Measurements from ENCODE around the gene MEF2D.
A peak's percentile ranks its signal among the peaks of the same experiment; 100 is the strongest.

The MEF2D gene

DNA sequence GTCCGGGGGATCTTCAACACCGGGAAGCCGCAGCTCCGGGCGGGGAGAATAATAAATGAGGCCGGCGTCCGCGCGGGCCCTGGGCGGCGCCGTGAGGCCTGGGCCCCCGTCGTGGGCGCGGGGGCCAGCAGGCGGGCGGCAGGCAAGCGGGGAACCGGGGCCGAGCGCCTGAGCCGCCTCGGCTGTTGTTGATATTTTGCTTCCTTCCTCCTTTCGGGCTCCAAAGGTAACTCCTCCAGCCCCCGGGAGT is at the start of gene MEF2D:
Gene MEF2D (minus strand): TSS at position 233 of the 250 bp plus-strand sequence. CDS start 17,483 bp downstream, outside the sequence.
- no peak for DNase-seq

DNA sequence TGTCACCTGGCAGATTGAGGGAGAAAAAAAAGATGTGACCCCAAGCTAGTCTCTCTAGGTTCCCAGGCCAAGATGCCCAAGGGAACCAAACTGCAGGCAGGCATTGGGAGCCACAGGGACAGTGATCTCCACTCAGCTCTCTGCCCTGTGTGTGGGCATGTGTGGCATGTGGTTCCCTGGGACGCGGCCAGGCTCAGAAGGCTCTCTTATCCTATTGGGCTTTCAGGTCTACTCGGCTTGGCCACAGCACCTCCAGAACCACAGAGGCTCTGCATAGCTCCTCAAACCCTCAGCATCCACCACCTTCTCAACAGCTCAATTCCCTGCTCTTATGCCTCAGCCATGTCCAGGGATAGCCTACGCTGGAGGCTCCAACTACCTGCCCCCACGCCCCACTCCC is 49.8 kb upstream of the MEF2D start:
- no peak for DNase-seq

DNA sequence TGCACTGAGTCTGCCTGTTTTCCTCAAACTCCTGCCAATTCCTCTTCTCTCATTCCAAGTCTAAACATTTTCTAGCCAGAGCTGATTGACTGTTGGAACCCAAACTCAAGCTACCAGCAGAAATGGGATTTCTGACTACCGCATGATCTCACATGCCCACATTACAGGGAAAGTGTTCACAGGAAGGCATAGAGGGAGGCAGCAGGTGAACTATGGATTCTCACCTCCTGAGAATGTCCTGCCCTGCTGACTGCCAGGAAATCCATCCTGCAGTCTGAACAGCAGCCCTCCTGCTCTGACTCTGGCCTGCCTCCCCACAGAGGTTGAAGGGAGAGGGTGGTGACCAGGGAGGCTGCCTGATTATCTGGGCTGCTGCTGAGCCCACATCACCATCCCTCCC is 49.3 kb upstream of the MEF2D start:
- no peak for DNase-seq

DNA sequence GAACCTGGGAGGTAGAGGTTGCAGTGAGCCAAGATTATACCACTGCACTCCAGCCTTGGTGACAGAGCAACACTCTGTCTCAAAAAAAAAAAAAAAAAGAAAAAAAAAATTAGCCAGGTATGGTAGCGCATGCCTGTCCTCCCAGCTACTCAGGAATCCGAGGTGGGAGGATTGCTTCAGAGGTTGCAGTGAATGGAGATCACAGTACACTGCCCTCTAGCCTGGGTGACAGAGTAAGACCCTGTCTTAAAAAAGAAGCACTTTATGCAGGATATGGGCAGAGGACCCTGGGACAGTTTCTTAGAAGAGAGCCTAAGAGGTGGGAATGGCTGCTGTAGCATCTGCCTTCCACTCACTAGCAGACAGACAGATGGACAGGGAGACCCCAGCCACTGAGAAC is 48.8 kb upstream of the MEF2D start:
- DNase-seq = no peak

DNA sequence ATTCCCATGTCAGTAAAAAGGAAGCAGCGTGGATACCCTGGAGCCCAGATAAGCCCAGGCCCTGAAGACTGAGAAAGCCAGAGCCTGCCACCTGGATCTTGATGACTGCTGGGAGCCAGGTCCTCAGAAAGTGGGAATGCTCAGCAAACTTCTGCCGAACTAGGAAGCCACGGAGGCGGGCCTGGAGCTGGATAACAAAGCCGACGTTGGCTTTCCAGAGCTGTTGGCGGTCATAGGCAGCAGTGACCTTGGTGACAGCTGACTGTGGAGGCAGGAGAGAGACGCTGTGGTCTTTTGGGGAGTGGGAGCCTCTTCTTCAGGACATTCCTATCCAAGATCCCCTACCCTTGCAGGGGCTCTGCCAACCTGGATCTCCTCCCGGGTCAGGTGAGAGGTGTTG is 47.4 kb upstream of the MEF2D start:
- no peak for DNase-seq

DNA sequence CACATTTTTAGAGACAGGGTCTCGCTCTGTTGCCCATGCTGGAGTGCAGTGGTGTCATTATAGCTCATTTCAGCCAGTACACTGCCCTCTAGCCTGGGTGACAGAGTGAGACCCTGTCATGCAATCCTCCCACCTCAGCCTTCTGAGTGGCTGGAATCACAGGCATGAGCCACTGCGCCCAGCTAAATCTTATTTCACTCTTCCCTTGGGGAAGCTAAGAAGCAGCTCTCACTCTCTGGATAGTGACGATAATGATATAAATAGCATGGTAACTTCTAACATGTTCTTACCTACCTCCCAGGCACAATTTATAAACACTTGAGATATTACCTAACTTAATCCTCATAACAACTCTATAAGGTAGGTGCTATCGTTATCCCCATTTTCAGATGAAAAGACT is 46.9 kb upstream of the MEF2D start:
- DNase-seq = no peak

DNA sequence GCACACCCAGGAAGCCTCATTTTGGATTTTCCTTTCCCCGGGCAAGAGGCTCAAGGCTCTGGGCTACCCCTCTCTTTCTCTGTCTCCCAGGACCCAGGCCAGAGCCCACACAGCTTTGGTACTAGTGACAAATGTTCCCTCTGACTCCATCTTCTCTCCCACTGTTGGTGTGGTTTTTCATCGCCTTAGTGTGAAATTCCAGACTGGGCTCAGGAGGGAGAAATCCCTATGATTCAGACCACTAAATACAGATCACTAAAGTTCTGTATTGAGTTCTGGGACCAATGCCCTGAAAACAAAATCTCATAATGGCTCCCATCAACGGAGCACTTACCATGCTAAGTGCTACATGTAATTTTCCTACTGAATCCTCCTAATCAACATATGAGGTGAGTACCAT is 45.7 kb upstream of the MEF2D start:
- DNase-seq = no peak

DNA sequence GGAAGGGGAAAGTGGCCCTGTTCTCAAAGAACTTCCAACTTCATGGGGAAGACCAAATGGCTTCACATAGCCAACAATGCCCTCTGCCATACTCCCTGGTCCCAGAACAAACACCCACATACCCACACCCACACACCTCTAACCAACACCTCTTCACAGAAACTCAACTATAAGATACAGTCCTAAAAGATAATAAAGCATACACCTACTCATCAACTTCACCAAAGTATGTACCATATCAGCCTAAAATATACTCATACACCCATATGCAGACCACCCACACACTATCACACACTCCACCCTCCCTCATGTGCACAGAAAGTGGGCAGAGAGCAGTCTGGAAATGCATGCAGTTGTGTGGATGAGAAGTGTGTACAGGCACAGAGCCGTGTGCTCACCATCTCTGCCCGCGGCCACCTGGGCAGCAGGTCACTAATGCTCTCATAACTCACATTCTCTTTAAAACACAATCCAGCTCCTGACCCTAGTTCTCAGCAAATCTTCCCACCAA is 44.1 kb upstream of the MEF2D start:
- DNase-seq = no peak

DNA sequence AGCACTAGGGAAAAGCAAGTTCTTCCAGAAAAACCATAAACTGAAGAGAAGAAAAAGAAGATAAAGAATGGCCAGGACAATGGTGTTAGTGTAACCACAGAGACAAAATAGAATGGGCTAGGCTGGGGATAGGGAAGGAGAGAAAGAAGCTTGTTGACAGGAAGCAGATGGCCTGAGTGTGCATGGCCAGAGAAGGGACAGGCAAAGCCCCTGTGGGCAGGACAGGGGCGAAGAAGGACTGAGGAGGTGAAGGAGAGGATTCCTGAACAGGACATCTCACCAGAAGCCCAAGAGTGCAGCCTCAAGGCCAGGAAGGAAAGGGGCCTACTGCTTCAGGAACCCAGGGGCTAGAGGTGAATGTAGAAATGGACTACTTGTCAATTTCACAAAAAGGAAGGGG is 42.5 kb upstream of the MEF2D start:
- DNase-seq = no peak

DNA sequence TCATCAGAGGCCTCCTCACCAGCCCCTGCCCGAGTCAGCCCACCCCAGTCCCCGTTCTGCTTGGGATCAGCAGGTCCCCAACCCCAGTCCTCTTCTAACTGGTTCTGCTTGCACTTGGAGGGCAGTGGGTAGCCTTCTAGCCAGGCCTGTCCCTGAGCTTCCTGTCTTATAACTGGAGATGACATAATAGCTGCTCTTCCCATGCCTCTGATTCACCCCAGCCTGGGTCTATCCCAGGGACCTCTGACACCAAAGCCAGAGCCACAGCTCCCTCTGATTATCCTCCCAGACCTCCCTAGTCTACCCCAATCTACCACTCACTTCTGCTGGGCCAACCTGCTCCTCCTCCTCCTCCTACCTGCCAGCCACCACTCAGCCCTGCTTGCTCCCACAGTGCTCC is 40.4 kb upstream of the MEF2D start:
- DNase-seq = no peak

DNA sequence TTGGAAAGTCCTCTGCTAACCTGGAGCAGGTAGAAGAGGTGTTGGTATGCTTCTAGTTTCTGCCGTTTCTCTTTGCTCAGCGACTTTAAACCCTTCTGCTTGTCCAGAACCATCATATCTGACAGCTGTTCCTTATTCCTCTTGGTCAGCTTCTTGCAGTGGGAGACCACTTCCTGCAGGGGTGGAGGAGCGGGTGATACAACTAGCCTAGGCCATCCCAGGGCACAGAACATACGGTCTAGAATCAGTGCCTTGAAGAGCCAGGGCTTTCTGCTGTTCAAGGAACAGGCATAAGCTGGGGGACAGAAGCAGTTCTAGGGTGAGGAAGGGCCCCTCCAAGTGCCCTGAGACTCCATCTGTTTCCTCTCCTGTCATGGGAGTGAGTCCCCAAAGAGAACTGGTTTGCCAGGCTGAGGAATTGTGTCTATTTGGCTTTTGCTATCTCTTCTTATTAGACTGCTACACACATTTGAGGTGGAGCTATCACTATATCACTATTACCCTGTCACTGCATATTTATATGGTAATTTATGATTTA is 39.3 kb upstream of the MEF2D start:
- DNase-seq = no peak

DNA sequence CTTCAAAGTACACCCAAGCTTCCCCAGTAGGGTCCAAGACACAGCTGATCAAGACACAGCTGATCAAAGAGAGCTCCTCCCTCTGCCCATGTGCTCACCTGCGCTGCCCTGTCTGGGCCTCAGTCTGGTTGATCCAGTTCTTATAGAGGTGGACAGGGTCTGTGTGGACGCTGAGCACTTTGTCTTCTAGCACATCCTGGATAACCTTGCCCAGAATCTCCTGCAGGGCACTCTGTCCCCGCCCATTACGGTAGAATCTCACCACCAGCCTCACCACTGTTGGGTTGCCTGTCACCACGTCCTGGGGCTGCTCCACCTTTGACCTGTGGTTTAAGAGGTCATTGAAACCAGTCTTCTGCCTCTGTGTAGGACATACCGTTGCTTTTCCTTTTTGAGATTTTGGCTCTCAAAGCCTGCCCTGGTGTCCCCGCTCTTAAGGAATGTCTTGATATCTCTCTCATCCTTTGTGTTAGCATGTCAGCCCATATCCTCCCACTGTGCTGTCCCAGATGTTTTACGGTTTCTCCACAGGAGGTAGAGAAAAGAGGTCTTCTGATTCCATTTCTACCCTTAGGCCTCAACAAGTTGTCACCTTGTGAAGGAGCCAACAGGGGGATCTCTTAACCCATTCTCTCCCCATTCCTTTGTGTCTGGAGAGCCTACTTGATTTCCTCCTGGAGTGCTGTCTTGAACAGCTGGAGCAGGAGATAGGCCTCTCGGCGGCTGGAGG is 38.3 kb upstream of the MEF2D start:
- DNase-seq = no peak

DNA sequence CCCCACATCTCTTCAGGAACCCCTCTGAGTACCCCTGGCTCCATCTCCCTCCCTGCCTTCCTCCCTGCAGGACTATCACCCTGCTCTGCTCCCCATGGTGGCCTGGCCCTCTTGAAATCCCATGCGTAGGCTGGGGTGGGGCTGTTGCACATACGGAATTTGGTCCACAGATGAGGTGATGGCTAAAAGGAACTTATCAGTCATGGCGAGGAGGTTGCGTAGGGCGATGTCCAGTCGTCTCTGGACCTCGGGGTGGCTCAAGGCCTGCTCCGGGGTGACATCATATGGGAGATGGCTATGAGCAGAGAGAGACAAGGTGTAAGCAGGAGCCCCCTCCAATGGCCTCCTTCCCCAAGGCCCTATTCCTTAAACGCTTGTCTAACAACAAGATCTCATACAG is 36.5 kb upstream of the MEF2D start:
- no peak for DNase-seq

DNA sequence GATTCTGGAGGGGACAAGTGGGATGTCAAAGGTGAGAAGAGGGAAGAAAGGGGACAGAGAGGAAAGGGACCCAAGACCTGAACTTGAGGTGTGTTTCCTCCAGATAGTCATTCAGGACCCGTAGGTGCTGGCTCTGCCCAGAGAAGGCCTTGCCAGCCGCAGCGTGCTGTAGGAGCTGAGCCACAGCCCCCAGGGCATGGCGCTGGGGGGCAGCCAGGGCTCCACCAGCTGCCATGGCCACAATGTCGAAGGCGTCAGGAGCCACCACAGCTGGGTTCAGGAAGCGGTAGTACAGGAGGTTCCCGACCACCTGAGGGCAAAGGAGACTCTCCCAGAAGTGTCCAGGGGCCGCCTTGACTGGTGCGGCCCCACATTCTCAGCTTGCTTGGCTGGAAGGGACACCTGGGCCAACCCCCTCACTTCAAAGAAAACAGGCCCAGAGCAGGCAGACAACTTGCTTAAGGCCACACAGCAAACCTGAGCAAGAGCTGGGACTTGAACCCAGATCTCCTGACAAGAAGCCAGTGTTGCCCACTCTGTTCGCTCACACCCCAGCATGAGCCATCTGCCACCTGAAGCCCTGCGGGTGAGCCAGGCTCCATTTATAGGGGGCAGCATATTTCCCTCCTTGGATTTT is 34.0 kb upstream of the MEF2D start:
- DNase-seq = no peak

DNA sequence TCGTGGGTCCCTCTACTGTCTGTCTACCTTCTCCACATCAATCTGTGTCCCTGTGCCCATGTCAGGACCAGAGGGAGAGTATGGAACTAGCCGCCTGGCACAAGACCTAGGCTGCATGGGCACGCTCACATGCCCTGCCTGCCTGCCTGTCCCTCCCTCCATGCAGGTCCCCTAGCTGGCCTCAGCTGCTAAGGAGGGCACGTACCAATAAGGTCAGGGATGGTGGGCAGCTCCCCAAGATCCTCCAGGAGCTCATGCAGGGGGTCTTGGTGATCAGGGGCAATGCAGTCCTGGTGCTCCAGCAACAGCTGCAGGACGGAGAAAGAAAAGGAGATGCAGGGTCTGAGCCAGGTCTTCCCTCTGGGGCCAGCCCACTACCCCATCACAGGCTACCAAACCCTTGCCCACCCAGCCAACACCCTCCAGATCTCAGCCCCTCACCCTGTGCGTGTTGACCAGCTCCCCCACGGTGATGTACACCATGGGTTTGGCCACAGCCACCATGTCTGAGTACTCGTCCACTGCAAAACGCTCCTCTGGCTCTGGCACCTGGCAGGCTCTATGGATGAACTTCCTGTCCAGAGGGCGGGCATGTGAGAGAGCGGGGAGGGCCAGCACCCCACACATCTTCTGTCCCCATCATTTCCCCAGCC is 33.1 kb upstream of the MEF2D start:
- no peak for DNase-seq

DNA sequence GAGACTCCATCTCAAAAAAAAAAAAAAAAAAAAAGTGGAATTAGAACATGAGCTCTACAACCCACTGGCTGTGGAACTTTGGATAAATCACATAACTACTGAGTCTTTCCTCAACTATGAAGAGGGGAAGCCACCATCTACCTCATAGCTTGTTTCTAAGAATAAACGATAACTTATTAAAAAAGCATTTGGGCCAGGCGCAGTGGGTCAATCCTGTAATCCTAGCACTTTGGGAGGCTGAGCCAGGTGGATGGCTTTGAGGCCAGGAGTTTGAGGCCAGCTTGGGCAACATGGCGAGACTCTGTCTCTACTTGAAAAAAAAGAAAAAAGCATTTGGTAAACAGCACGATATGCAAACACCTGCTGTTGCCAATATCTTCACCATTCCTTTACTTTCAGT is 31.8 kb upstream of the MEF2D start:
- DNase-seq = no peak

DNA sequence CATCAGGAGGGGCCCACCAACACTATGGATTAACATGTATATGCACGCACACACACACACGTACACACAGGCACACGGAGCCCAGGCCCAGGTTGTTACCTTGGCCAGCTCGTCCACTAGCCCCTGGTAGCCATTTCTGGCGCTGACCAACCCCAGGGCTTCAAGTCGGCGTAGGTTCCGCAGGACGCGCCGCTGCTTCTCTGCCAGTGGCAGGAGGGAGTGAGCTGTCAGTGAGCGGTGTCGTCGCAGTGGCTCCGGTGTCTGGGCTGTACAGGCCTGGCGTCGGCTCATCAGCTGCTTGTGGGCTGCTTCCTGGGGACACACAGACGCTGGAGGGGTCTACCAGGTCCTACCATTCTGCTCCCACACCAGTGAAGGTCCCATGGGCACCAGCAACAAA is 29.4 kb upstream of the MEF2D start:
- DNase-seq = no peak

DNA sequence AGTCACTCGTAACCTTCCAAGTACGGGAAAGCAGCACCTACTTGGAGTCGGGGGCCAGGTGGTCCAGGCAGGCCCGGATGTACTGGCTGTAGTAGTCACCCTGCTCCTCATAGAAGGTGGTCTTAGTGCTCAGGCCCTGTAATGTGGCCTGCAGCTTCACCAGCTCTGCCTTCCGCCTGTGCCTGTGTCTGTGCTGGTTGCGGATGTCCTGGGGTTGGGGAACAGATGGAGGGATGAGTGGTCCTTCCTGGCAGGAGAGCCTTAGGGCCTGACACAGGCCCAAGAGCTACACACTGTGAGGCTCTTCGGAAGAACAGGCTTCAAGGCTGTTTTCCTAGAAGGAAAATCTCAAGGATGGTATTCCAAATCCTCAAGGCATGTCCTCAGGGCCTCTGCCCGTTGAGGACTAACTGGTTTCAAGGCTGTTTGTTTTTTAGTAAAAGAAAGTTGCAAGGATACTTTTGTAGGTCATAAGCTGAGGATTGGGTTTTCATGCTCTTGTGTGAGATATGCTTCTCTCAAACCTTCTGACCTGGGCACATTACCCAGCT is 28.4 kb upstream of the MEF2D start:
- DNase-seq = no peak

DNA sequence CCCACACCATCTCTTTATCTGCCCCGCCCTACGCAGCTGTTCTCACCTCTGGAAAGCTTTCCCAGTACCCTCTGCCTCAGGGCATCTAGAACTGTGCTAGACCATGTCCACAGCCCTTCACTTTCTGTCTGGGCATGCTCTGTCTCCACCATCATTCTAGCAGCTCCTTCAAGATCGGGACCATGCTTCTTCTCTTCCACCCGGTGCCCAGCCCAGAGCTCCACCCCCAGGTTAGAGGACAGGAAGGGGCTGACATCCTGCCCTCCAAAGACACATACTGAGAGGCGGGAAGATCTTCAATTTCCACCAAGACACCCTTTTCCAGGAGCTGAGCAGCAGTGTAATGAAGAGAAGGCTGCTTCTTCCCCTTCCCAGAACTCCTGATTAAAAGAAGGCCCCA is 27.7 kb upstream of the MEF2D start:
- no peak for DNase-seq

DNA sequence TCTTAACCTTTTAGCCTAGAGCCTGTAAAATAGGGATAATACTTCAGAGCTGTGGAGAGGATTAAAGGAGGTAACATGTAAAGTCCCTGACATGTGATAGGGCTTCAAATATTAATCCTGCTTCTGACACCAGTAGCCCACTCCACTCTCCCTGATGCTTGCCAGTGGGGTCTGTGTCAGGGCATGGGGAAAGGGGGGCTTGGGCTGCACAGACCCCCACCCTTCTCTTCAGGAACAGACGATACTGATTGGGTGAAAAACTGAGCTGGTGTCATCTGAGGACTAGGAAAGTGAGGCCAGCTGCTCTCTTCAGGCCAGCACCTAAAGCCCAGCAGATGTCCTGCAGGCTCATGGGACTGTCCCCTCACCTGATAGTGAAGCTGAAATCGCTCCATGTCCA is 27.0 kb upstream of the MEF2D start:
- no peak for DNase-seq

DNA sequence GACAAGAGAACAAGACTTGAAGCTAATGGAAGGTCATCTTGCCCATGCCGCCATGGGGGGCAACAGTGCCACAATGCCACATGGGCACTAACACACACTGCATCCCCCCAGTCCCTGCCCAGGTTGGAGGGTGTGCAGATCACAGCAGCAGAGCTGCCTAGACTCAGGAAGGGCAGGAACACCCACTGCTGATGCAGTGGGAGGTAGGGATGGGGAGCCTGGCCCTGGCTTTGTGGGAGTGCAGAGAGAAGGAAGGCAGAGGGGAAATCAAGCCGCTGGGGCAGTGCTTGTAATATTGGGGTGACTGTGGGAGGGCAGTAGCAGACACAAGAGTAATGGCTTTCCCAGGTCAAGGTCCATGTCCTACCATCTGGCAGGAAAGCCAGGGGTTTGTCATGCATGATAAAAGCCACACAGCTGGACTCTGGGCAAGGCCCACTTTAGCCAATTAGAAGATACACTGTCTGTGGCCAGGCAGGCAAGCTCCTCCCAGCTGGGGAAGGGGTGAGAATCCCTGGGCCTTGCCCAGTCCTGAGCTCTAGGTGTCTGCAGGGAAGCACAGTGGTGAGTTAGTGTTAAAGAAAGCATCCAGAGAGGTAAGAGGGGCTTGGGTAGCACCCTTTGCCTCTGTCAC is 25.4 kb upstream of the MEF2D start:
- DNase-seq = no peak

DNA sequence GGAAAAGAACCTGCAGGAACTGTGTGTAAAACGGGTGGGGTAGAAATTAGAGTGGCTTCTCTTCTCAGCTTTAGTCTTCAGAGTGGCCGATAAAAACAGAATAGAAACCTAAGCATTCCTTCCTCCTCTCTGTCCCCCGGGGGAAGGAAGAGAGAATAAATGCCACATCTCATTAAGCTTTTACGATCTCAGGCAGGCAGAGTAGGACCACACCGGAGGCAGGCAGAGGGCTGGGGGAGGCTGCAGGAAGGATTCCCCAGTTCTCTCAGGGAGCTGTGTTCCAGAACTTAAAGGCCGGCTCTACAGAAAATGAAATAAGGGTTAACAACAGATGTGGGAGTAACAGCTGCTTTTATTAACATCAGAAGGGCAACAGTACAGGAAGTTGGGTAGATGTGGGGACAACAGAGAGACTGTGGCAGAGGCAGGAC is 24.5 kb upstream of the MEF2D start:
- no peak for DNase-seq

DNA sequence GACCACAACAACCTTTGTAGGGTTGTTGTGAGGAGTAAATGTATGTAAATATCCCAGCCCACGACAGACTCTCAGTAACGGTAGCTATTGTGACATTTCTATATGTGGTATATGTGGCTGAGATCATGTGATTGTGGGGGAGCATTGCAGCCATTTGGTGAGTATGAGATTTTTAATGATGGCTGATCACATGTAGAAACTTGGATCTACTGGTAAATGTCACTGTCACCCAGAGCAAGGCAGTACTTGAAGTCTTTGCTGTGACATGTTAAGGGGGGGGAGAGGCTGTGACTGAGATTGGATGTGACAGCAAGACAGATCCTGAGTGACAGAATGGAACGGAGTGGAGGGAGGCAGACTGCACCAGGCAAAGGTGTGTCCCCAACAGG is 23.9 kb upstream of the MEF2D start:
- DNase-seq = peak; percentile 26

Measured in activated CD4-positive, alpha-beta T cell treated with anti-CD3 and anti-CD28 coated beads, Interleukin-10, Interleukin-2, amounts not matched to agents 100 ng/mL and 50 ng/mL, durations not matched to agents 16 hours and 8 hours (primary cell).